Measurements from ENCODE around the gene NBPF11.
A peak's percentile ranks its signal among the peaks of the same experiment; 100 is the strongest.
"Not testable (repeated sequence)": the region's sequence is repeated elsewhere in the genome, so short reads cannot be mapped to it uniquely, and the experiment has no call there.

NBPF11 gene, protein sequence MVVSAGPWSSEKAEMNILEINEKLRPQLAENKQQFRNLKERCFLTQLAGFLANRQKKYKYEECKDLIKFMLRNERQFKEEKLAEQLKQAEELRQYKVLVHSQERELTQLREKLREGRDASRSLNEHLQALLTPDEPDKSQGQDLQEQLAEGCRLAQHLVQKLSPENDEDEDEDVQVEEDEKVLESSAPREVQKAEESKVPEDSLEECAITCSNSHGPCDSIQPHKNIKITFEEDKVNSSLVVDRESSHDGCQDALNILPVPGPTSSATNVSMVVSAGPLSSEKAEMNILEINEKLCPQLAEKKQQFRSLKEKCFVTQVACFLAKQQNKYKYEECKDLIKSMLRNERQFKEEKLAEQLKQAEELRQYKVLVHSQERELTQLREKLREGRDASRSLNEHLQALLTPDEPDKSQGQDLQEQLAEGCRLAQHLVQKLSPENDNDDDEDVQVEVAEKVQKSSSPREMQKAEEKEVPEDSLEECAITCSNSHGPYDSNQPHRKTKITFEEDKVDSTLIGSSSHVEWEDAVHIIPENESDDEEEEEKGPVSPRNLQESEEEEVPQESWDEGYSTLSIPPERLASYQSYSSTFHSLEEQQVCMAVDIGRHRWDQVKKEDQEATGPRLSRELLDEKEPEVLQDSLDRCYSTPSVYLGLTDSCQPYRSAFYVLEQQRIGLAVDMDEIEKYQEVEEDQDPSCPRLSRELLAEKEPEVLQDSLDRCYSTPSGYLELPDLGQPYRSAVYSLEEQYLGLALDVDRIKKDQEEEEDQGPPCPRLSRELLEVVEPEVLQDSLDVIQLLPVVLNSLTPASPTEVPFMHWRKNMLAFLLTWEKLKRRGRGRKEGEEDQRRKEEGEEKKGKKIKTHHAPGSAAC

DNA sequence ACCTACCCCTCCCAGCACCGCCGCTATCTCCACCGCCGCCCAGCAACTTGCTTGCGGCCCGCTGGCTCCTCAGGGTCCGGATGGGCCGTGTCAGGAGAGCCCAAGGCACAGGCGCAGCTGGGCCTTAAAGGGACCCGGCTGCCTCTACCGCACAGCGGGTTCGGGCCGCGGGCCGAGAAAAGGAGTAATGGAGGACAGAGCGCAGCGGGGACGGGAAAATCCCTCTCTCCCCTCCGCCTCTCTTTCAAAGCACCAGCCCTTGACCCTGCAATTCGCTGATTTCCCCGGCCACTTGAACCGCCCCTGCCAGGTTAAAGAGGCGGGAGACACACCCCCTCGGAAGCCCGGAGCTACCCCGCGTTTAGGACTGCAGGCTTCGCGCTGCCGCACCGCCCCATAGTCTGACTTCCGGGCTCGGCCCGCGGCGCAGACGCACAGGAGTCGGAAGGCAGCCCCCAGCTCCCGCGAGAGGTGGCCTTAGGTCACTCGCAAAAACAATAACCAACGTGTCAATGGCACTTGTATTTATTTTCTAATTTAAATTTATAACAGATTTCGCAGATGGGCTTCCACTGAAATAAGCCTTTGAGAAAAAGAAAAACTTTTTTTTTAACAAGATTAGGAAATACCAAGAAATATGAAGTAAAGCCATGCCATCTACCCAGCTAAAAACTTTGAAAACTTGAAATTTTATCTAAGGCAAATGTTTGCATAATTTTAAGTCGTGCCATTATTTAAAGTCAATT lies at the start of gene NBPF11:
Gene NBPF11, minus strand, starts transcription at position 371 of the 746 bp plus-strand sequence. CDS start 25,278 bp downstream, outside the sequence.
- H3K36me3 ChIP-seq (ENCODE audit: control insufficient read depth, insufficient read depth, low read length, severe bottlenecking); H3K27me3 ChIP-seq (replicated peaks; ENCODE audit: control insufficient read depth, insufficient read depth, low read length); H3K4me1 ChIP-seq (ENCODE audit: control insufficient read depth, insufficient read depth, low read length); H3K9me3 ChIP-seq (ENCODE audit: control insufficient read depth, low read length): not testable (repeated sequence)
- H3K9ac ChIP-seq (ENCODE audit: low read length), result peak within 1 kb of the TSS; percentile 85
- H3K4me3 ChIP-seq (ENCODE audit: low read length), result peak within 1 kb of the TSS; percentile 85
- DNase-seq (ENCODE audit: low read depth), result peak; percentile 88

DNA sequence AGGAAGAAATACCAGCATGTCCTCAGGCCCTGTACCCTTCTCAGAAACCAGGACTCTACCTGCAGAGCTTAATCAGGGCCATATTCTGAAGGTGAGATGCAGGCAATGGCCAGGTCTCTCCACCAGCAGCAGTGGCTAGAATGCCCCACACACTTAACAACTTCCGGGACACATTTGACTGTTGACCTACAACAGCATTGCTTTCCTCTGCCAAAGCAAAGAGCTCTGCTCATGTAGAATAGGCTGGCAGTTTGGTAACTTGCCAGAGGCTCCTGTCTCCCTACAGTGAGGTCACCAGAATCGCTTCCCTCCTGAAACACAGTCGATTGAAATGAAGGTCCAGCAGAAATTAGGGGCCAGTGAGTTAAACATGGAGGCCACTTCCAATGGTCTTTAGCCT lies 45.3 kb upstream of the NBPF11 start:
- H3K9ac ChIP-seq (ENCODE audit: low read length); H3K4me3 ChIP-seq (ENCODE audit: low read length); H3K9me3 ChIP-seq (ENCODE audit: control insufficient read depth, low read length); H3K4me1 ChIP-seq (ENCODE audit: control insufficient read depth, insufficient read depth, low read length); H3K36me3 ChIP-seq (ENCODE audit: control insufficient read depth, insufficient read depth, low read length, severe bottlenecking); H3K27me3 ChIP-seq (replicated peaks; ENCODE audit: control insufficient read depth, insufficient read depth, low read length); DNase-seq (ENCODE audit: low read depth): not testable (repeated sequence)

DNA sequence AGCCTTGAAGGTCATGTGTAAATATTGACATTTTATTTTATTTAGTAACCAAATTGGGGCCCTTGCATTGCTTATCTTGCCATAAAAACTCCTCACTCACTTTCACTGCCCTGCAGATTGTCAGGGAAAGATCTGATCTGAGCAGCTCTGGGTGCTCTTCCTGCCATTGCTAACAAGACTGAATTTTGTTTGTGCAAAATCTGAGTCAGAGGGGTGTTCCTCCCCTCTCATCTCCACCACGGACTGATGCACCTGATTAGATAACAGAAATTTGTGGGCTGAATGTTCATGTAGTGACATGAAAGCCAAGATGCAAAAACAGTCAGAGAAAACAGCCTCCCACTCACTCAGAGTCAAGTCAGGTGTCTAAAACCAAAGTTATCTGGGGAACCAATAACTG lies 44.9 kb upstream of the NBPF11 start:
- not testable (repeated sequence) for H3K4me1 ChIP-seq (ENCODE audit: control insufficient read depth, insufficient read depth, low read length); H3K9ac ChIP-seq (ENCODE audit: low read length); H3K4me3 ChIP-seq (ENCODE audit: low read length); H3K36me3 ChIP-seq (ENCODE audit: control insufficient read depth, insufficient read depth, low read length, severe bottlenecking); H3K9me3 ChIP-seq (ENCODE audit: control insufficient read depth, low read length); H3K27me3 ChIP-seq (replicated peaks; ENCODE audit: control insufficient read depth, insufficient read depth, low read length); DNase-seq (ENCODE audit: low read depth)

DNA sequence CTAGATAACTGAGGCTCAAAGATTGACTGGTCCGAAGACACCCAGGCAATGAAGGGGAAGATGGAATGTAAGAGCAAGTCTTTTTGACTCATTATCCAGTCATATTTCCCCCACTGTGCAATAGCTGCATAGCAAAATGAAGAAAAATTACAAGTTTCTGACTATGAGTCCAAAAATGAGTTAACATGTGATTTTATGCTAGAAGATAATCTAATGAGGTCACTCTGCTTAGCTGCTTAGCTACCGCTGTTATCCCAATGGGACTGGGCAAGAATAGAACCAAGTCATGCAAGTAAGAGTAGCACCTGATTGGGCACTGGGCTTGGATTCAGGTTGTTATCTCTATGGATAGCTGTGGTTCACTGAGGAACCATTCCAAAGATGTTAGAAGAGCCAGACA lies 43.0 kb upstream of the NBPF11 start:
- not testable (repeated sequence) for DNase-seq (ENCODE audit: low read depth); H3K36me3 ChIP-seq (ENCODE audit: control insufficient read depth, insufficient read depth, low read length, severe bottlenecking); H3K9ac ChIP-seq (ENCODE audit: low read length); H3K27me3 ChIP-seq (replicated peaks; ENCODE audit: control insufficient read depth, insufficient read depth, low read length); H3K9me3 ChIP-seq (ENCODE audit: control insufficient read depth, low read length); H3K4me3 ChIP-seq (ENCODE audit: low read length); H3K4me1 ChIP-seq (ENCODE audit: control insufficient read depth, insufficient read depth, low read length)

DNA sequence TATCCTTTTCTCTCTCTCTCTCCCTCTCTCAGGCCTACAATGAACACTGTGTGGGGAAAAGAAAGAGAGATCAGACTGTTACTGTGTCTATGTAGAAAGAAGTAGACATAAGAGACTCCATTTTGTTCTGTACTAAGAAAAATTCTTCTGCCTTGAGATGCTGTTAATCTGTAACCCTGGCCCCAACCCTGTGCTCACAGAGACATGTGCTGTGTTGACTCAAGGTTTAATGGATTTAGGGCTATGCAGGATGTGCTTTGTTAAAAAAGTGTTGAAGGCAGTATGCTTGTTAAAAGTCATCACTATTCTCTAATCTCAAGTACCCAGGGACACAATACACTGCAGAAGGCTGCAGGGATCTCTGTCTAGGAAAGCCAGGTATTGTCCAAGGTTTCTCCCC lies 36.7 kb upstream of the NBPF11 start:
- H3K4me3 ChIP-seq (ENCODE audit: low read length); H3K36me3 ChIP-seq (ENCODE audit: control insufficient read depth, insufficient read depth, low read length, severe bottlenecking); H3K9me3 ChIP-seq (ENCODE audit: control insufficient read depth, low read length); DNase-seq (ENCODE audit: low read depth); H3K4me1 ChIP-seq (ENCODE audit: control insufficient read depth, insufficient read depth, low read length); H3K27me3 ChIP-seq (replicated peaks; ENCODE audit: control insufficient read depth, insufficient read depth, low read length); H3K9ac ChIP-seq (ENCODE audit: low read length): not testable (repeated sequence)

DNA sequence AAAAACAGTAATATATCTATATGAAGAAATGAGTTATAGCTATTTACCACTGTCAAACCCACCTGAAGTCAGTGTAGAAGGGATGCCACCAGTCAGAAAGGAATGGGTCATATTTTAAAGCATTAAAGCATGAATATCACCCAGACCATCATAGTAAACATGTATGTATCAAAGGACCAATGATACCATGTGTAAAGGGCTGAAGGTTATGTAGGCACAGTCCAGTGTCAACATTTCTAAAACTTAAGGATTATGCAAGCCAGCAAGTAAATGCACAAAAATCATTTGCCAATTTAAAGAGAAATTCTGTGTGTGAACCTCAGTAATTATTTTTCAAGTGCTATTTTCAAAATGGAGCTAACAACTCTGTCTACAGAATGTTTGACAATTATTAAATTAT lies 26.6 kb upstream of the NBPF11 start:
- not testable (repeated sequence) for H3K9ac ChIP-seq (ENCODE audit: low read length); H3K27me3 ChIP-seq (replicated peaks; ENCODE audit: control insufficient read depth, insufficient read depth, low read length); H3K9me3 ChIP-seq (ENCODE audit: control insufficient read depth, low read length); H3K36me3 ChIP-seq (ENCODE audit: control insufficient read depth, insufficient read depth, low read length, severe bottlenecking); H3K4me1 ChIP-seq (ENCODE audit: control insufficient read depth, insufficient read depth, low read length); DNase-seq (ENCODE audit: low read depth); H3K4me3 ChIP-seq (ENCODE audit: low read length)

- H3K36me3 ChIP-seq (ENCODE audit: control insufficient read depth, insufficient read depth, low read length, severe bottlenecking); H3K4me1 ChIP-seq (ENCODE audit: control insufficient read depth, insufficient read depth, low read length); H3K9ac ChIP-seq (ENCODE audit: low read length); DNase-seq (ENCODE audit: low read depth); H3K27me3 ChIP-seq (replicated peaks; ENCODE audit: control insufficient read depth, insufficient read depth, low read length); H3K4me3 ChIP-seq (ENCODE audit: low read length); H3K9me3 ChIP-seq (ENCODE audit: control insufficient read depth, low read length): not testable (repeated sequence)
Measured at GRCh38 chr1:148175414-148175813, 23.3 kb upstream of the NBPF11 start.

DNA sequence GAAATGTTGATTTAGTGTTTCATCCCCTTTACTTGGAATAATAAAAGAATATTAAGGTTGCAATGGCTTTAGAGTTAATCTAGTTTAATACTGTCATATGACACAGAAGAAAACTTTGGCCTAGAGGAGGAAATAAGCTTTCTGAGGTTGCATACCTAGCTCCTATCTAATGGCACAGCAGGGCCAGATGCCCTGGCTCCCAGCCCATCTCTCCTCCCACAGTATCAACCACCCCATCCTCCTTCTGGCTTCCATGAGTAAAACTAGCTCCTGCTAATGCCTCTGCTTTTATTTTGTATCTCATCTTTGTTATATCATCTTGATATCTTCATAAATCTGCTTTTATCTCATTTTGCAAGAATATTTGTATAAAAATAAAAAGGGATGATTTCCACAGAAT lies 19.9 kb upstream of the NBPF11 start:
- DNase-seq (ENCODE audit: low read depth); H3K9me3 ChIP-seq (ENCODE audit: control insufficient read depth, low read length); H3K4me3 ChIP-seq (ENCODE audit: low read length); H3K9ac ChIP-seq (ENCODE audit: low read length); H3K4me1 ChIP-seq (ENCODE audit: control insufficient read depth, insufficient read depth, low read length); H3K27me3 ChIP-seq (replicated peaks; ENCODE audit: control insufficient read depth, insufficient read depth, low read length); H3K36me3 ChIP-seq (ENCODE audit: control insufficient read depth, insufficient read depth, low read length, severe bottlenecking): not testable (repeated sequence)

DNA sequence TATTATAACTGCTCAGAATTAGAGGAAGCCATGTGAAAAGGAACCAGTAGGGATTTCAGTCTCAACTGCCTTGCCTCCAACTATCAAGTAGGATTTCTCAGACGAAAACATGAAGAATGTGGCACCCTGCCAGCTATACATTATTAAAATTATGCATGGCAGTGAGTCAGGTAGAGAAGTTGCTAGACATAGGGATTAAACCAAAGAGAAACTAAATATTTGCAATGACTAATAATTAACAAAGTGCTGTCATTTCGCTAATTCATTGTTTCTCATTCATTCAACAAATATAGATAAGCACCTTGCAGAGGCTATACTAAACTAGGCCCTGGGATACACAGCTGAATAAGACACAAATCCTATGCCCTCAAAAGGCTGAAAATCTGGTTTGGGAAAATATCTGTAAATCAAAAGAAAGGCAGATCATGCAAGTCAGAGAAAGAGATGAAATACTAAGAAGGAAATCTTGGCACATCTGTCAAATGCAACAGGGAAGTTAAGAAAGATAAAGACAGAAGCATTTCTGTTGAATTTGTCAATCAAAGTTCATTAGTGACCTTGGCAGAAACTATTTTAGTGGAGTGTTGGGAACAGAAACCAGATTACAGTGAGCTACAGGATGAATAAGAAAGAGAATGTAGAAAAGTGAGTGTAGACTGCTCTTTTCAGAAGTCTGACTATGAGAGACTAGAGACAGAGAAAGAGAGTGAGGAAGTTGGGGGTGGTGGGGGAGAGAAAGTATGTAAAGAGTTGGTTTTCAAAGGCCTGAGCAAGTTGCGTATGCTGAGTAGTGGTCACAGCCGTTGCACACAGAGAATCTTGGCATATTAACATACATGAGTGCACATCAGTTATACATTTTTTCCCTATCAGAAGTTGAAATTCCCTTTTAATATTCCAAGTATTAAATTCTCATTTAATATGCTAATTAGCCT lies 14.7 kb upstream of the NBPF11 start:
- H3K9ac ChIP-seq (ENCODE audit: low read length), result no peak overlapping the region
- H3K4me1 ChIP-seq (ENCODE audit: control insufficient read depth, insufficient read depth, low read length), result peaks cover 5% of the 10 kb centered on the region
- peaks cover 2% of the 10 kb centered on the region for H3K27me3 ChIP-seq (replicated peaks; ENCODE audit: control insufficient read depth, insufficient read depth, low read length)
- no peaks in the 10 kb centered on the region for H3K9me3 ChIP-seq (ENCODE audit: control insufficient read depth, low read length)
- DNase-seq (ENCODE audit: low read depth), result no peak
- no peak overlapping the region for H3K4me3 ChIP-seq (ENCODE audit: low read length)
- H3K36me3 ChIP-seq (ENCODE audit: control insufficient read depth, insufficient read depth, low read length, severe bottlenecking), result no peaks in the 10 kb centered on the region

GRCh38 chr1:148162363-148162762 lies 10.3 kb upstream of the NBPF11 start:
- no peaks in the 10 kb centered on the region for H3K9me3 ChIP-seq (ENCODE audit: control insufficient read depth, low read length)
- no peak for DNase-seq (ENCODE audit: low read depth)
- no peak overlapping the region for H3K9ac ChIP-seq (ENCODE audit: low read length)
- peaks cover 35% of the 10 kb centered on the region for H3K27me3 ChIP-seq (replicated peaks; ENCODE audit: control insufficient read depth, insufficient read depth, low read length)
- H3K4me3 ChIP-seq (ENCODE audit: low read length), result no peak overlapping the region
- no peaks in the 10 kb centered on the region for H3K36me3 ChIP-seq (ENCODE audit: control insufficient read depth, insufficient read depth, low read length, severe bottlenecking)
- H3K4me1 ChIP-seq (ENCODE audit: control insufficient read depth, insufficient read depth, low read length), result peaks cover 5% of the 10 kb centered on the region

Measured in adipocyte (in vitro differentiated cells).